GM10248 (cell line): ENCODE measurements around the gene MUC5AC.

Experiments used
- CTCF ChIA-PET: fragments of 300-600 bp; sonication (Branson Sonifier 250); formaldehyde crosslinking; extraction: SDS; loops from one replicate; lab custom pipeline; 2021; ENCODE audit warnings: antibody characterized with exemption; lab: Yijun Ruan, JAX
- POLR2A ChIA-PET: fragments of 350-650 bp; sonication (Branson Sonifier 250); formaldehyde crosslinking; extraction: SDS; loops from one replicate; lab custom pipeline; 2020; ENCODE audit warnings: antibody characterized with exemption; lab: Yijun Ruan, JAX
- DNase-seq: peaks from one replicate; pipeline ENCODE4 v3.0.0; 2012; ENCODE audit errors: extremely low spot score
- TF ChIP-seq, protein P1 (sequence below): IDR thresholded peaks from 2 replicates; pipeline ENCODE4 v1.5.1; 2012; ENCODE audit warnings: mild to moderate bottlenecking, low read depth; ENCODE audit errors: extremely low read depth, missing control alignments, control extremely low read depth

The MUC5AC gene

GRCh38 chr11:1225386-1226225 lies 67.9 kb downstream of the MUC5AC start:
- DNase-seq: no peak
- POLR2A ChIA-PET: no interaction called here
- TF ChIP-seq, protein P1, sequence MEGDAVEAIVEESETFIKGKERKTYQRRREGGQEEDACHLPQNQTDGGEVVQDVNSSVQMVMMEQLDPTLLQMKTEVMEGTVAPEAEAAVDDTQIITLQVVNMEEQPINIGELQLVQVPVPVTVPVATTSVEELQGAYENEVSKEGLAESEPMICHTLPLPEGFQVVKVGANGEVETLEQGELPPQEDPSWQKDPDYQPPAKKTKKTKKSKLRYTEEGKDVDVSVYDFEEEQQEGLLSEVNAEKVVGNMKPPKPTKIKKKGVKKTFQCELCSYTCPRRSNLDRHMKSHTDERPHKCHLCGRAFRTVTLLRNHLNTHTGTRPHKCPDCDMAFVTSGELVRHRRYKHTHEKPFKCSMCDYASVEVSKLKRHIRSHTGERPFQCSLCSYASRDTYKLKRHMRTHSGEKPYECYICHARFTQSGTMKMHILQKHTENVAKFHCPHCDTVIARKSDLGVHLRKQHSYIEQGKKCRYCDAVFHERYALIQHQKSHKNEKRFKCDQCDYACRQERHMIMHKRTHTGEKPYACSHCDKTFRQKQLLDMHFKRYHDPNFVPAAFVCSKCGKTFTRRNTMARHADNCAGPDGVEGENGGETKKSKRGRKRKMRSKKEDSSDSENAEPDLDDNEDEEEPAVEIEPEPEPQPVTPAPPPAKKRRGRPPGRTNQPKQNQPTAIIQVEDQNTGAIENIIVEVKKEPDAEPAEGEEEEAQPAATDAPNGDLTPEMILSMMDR: no peak
- CTCF ChIA-PET: no interaction called here

DNA sequence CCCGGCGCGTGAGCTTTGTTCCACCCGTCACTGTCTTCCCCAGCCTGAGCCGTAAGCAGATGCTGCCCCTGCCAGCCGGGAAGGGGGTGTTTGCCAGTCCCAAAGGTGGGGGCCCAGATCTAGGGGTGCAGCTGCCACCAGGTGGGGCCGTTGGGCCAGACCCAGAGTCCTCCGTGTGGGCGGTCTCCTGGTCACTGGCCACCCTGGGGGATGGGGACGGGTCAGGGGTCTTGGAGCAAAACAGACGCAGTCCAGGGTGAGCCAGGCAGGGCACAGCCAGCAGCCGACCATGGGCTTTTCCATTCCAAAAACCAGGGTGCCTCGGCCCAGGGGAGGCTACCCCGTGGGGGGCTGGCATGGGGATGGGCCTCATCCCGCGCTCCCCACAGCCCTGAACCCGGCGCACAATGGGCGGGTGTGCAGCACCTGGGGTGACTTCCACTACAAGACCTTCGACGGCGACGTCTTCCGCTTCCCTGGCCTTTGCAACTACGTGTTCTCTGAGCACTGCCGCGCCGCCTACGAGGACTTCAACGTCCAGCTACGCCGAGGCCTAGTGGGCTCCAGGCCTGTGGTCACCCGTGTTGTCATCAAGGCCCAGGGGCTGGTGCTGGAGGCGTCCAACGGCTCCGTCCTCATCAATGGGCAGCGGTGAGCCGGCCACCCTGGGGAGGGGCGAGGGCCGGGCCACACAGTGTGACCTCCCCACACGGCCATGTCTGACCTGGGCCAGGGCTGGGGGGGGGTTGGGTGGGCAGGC lies 68.7 kb downstream of the MUC5AC start:
- TF ChIP-seq, protein P1: no peak
- CTCF ChIA-PET: no interaction called here
- POLR2A ChIA-PET: no interaction called here
- DNase-seq: no peak

DNA sequence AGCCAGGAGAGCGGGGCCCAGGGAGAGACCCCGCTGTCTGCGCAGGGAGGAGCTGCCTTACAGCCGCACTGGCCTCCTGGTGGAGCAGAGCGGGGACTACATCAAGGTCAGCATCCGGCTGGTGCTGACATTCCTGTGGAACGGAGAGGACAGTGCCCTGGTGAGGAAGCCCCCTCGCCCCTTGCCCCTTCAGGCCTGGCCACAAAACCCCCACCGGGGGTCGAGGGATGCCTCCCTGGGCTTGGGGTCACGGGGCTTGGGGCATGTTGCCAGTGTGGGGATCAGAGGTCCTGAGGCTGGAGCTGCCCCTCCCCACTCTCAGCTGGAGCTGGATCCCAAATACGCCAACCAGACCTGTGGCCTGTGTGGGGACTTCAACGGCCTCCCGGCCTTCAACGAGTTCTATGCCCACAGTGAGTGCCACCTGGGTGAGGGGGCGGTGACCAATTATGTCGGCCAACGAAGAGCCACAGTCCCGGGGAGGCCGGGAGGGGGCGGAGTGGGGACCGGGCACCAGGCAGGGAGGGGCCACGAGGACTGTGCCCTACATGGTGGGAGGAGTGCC lies 69.3 kb downstream of the MUC5AC start:
- TF ChIP-seq, protein P1: no peak
- no peak for DNase-seq
- CTCF ChIA-PET: no interaction called here
- POLR2A ChIA-PET: no interaction called here

- DNase-seq: no peak
- POLR2A ChIA-PET: no interaction called here
- TF ChIP-seq, protein P1: no peak
- CTCF ChIA-PET: no interaction called here
Observed at GRCh38 chr11:1227551-1228100, 69.9 kb downstream of the MUC5AC start.

GRCh38 chr11:1228101-1228821 lies 70.5 kb downstream of the MUC5AC start:
- ChIA-PET POLR2A (no interaction called here), CTCF (no interaction called here)
- no peak for DNase-seq
- TF ChIP-seq, protein P1: no peak
